Liver (tissue), 9 donors: ENCODE data around the gene ST7. TPM values are rescaled to one million over a fixed set of nuclear protein-coding genes. Genes with fewer than 3 reads are reported as not detected.

Experiments
- DNase-seq: peaks from one replicate; pipeline ENCODE4 v3.0.0-alpha.2; 2017; ENCODE audit warnings: low spot score
- H3K27ac ChIP-seq, 2 donors: one replicate each; pipeline ENCODE4 v1.7.0; 2013; ENCODE audit warnings: inconsistent platforms in 2 of 2, low read length in 2 of 2, control low read depth in 1 of 2, low read depth in 1 of 2, mild to moderate bottlenecking in 1 of 2
- H3K27me3 ChIP-seq, 4 donors: one replicate each; pipeline versions ENCODE4 v1.6.1 to v1.7.0; 2013; ENCODE audit warnings: low read length in 3 of 4, inconsistent platforms in 1 of 4, mild to moderate bottlenecking in 1 of 4, moderate library complexity in 1 of 4; ENCODE audit not compliant: control insufficient read depth in 4 of 4, insufficient read depth in 4 of 4
- H3K36me3 ChIP-seq, 4 donors: one replicate each; pipeline versions ENCODE4 v1.6.1 to v1.7.0; 2013; ENCODE audit warnings: low read length in 3 of 4, mild to moderate bottlenecking in 3 of 4, low read depth in 1 of 4, moderate library complexity in 1 of 4; ENCODE audit not compliant: control insufficient read depth in 4 of 4, insufficient read depth in 3 of 4
- H3K4me1 ChIP-seq, 4 donors: one replicate each; pipeline versions ENCODE4 v1.6.1 to v1.7.0; 2013; ENCODE audit warnings: low read length in 3 of 4, mild to moderate bottlenecking in 3 of 4, moderate library complexity in 1 of 4; ENCODE audit not compliant: control insufficient read depth in 4 of 4, insufficient read depth in 4 of 4
- H3K4me3 ChIP-seq, 3 donors: one replicate each; pipeline versions ENCODE4 v1.6.1 to v1.7.0; 2013; ENCODE audit warnings: low read length in 3 of 3, control low read depth in 1 of 3, low read depth in 1 of 3, mild to moderate bottlenecking in 1 of 3
- H3K9ac ChIP-seq, 2 donors: one replicate each; pipeline ENCODE4 v1.7.0; 2013; ENCODE audit warnings: low read length in 2 of 2, mild to moderate bottlenecking in 2 of 2, moderate library complexity in 2 of 2, control low read depth in 1 of 2, low read depth in 1 of 2
- H3K9me3 ChIP-seq, 4 donors: one replicate each; pipeline versions ENCODE4 v1.6.1 to v1.7.0; 2013; ENCODE audit warnings: low read length in 3 of 4; ENCODE audit not compliant: control insufficient read depth in 4 of 4
- EGR1 ChIP-seq, 2 donors: IDR thresholded peaks; 2 replicates each; pipeline ENCODE4 v1.6.1; 2016 to 2018; ENCODE audit warnings: antibody characterized with exemption in 2 of 2, low read depth in 2 of 2
- FOXA1 ChIP-seq: IDR thresholded peaks from 2 replicates; pipeline ENCODE4 v1.6.1; 2016; ENCODE audit warnings: antibody characterized with exemption
- FOXA2 ChIP-seq: IDR thresholded peaks from 2 replicates; pipeline ENCODE4 v1.6.1; 2016; ENCODE audit warnings: antibody characterized with exemption
- GABPA ChIP-seq, 2 donors: IDR thresholded peaks in 1 of 2; conservative IDR thresholded peaks in 1 of 2; 2 replicates each; pipeline ENCODE4 v1.6.1; 2016; ENCODE audit warnings: antibody characterized with exemption in 2 of 2, mild to moderate bottlenecking in 1 of 2, moderate library complexity in 1 of 2
- HNF4G ChIP-seq: IDR thresholded peaks from 2 replicates; pipeline ENCODE4 v1.6.1; 2016; ENCODE audit warnings: antibody characterized with exemption
- RAD21 ChIP-seq, 2 donors: IDR thresholded peaks; 2 replicates each; pipeline ENCODE4 v1.6.1; 2016; ENCODE audit warnings: antibody characterized with exemption in 2 of 2, mild to moderate bottlenecking in 2 of 2
- RXRA ChIP-seq, 2 donors: IDR thresholded peaks; 2 replicates each; pipeline ENCODE4 v1.6.1; 2017 to 2018; ENCODE audit warnings: antibody characterized with exemption in 2 of 2, mild to moderate bottlenecking in 1 of 2
- SP1 ChIP-seq: IDR thresholded peaks from 2 replicates; pipeline ENCODE4 v1.6.1; 2018; ENCODE audit warnings: antibody characterized with exemption, mild to moderate bottlenecking
- TAF1 ChIP-seq: conservative IDR thresholded peaks from 2 replicates; pipeline ENCODE4 v1.6.1; 2016; ENCODE audit warnings: antibody characterized with exemption, mild to moderate bottlenecking
- YY1 ChIP-seq: IDR thresholded peaks from 2 replicates; pipeline ENCODE4 v1.6.1; 2016; ENCODE audit warnings: antibody characterized with exemption, mild to moderate bottlenecking
- WGBS: extraction: QIAGEN DNeasy Blood & Tissue Kit; methylation state at CpG from one replicate; pipeline ENCODE4 v1.1.7; 2013; 5-methylcytosine and 5-hydroxymethylcytosine counted together
- polyA plus RNA-seq, 2 donors: library from polyadenylated mRNA; stranded (reverse) in 1 of 2; unstranded in 1 of 2; fragments of 200-250 nt in 1 of 2; fragments of >200 nt in 1 of 2; fragmentation: Nextera tagmentation in 1 of 2; extraction: Ambion mirVana in 1 of 2; gene quantifications; one replicate each; pipeline versions ENCODE4 v1.2.1 to v1.2.3, GENCODE V29; 2013 to 2015
- total RNA-seq, 2 donors: library from RNA; depleted of rRNA; stranded (reverse); fragments of >200 nt; gene quantifications; one replicate each; pipeline ENCODE4 v1.2.3, GENCODE V29; 2014
- TF ChIP-seq, protein P1 (sequence below): IDR thresholded peaks from 2 replicates; pipeline ENCODE4 v1.6.1; 2016; ENCODE audit warnings: antibody characterized with exemption
- TF ChIP-seq, protein P2 (sequence below): IDR thresholded peaks from 2 replicates; pipeline ENCODE4 v1.6.1; 2016; ENCODE audit warnings: antibody characterized with exemption
- TF ChIP-seq, protein P3 (sequence below): IDR thresholded peaks from 2 replicates; pipeline ENCODE4 v1.6.1; 2016; ENCODE audit warnings: antibody characterized with exemption, mild to moderate bottlenecking
- TF ChIP-seq, protein P4 (sequence below): fragments of 150-350 bp; IDR thresholded peaks from 2 replicates; pipeline ENCODE4 v1.5.1; 2017; ENCODE audit warnings: improper control_type of control experiment, low read depth, low read length; ENCODE audit not compliant: missing input control
- TF ChIP-seq, protein P5 (sequence below): IDR thresholded peaks from 2 replicates; pipeline ENCODE4 v1.6.1; 2016; ENCODE audit warnings: antibody characterized with exemption
- donor health status: healthy.
- donor health status: healthy.
- donor health status: healthy.
- donor health status: healthy.
- donor health status: healthy.

The ST7 gene
- total and polyA plus RNA-seq, 4 donors, result 13.5 to 30.7 (median 22.6) TPM

- peaks cover 0 to 5% (median 1%) of the 10 kb centered on the region in 4 donors for H3K36me3 ChIP-seq
- WGBS, result 95% methylated on average over 4 of the region's 4 CpGs
- H3K4me3 ChIP-seq, result no peak overlapping the region
- TF ChIP-seq GABPA (IDR thresholded peaks at IDR 0.05 in 1 of 2, conservative IDR thresholded peaks at IDR 0.05 in 1 of 2), result no peak
- TF ChIP-seq EGR1 (IDR thresholded peaks at IDR 0.05; ENCODE audit: low read depth in 2 of 2), result no peak
- TF ChIP-seq SP1, result no peak
- no peak for TF ChIP-seq YY1
- TF ChIP-seq, protein P1, sequence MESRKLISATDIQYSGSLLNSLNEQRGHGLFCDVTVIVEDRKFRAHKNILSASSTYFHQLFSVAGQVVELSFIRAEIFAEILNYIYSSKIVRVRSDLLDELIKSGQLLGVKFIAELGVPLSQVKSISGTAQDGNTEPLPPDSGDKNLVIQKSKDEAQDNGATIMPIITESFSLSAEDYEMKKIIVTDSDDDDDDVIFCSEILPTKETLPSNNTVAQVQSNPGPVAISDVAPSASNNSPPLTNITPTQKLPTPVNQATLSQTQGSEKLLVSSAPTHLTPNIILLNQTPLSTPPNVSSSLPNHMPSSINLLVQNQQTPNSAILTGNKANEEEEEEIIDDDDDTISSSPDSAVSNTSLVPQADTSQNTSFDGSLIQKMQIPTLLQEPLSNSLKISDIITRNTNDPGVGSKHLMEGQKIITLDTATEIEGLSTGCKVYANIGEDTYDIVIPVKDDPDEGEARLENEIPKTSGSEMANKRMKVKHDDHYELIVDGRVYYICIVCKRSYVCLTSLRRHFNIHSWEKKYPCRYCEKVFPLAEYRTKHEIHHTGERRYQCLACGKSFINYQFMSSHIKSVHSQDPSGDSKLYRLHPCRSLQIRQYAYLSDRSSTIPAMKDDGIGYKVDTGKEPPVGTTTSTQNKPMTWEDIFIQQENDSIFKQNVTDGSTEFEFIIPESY, result no peak
- no peak for TF ChIP-seq FOXA1
- no peak for TF ChIP-seq TAF1
- TF ChIP-seq, protein P2, sequence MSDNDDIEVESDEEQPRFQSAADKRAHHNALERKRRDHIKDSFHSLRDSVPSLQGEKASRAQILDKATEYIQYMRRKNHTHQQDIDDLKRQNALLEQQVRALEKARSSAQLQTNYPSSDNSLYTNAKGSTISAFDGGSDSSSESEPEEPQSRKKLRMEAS, result no peak
- TF ChIP-seq, protein P3, sequence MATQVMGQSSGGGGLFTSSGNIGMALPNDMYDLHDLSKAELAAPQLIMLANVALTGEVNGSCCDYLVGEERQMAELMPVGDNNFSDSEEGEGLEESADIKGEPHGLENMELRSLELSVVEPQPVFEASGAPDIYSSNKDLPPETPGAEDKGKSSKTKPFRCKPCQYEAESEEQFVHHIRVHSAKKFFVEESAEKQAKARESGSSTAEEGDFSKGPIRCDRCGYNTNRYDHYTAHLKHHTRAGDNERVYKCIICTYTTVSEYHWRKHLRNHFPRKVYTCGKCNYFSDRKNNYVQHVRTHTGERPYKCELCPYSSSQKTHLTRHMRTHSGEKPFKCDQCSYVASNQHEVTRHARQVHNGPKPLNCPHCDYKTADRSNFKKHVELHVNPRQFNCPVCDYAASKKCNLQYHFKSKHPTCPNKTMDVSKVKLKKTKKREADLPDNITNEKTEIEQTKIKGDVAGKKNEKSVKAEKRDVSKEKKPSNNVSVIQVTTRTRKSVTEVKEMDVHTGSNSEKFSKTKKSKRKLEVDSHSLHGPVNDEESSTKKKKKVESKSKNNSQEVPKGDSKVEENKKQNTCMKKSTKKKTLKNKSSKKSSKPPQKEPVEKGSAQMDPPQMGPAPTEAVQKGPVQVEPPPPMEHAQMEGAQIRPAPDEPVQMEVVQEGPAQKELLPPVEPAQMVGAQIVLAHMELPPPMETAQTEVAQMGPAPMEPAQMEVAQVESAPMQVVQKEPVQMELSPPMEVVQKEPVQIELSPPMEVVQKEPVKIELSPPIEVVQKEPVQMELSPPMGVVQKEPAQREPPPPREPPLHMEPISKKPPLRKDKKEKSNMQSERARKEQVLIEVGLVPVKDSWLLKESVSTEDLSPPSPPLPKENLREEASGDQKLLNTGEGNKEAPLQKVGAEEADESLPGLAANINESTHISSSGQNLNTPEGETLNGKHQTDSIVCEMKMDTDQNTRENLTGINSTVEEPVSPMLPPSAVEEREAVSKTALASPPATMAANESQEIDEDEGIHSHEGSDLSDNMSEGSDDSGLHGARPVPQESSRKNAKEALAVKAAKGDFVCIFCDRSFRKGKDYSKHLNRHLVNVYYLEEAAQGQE, result no peak
- TF ChIP-seq, protein P4, sequence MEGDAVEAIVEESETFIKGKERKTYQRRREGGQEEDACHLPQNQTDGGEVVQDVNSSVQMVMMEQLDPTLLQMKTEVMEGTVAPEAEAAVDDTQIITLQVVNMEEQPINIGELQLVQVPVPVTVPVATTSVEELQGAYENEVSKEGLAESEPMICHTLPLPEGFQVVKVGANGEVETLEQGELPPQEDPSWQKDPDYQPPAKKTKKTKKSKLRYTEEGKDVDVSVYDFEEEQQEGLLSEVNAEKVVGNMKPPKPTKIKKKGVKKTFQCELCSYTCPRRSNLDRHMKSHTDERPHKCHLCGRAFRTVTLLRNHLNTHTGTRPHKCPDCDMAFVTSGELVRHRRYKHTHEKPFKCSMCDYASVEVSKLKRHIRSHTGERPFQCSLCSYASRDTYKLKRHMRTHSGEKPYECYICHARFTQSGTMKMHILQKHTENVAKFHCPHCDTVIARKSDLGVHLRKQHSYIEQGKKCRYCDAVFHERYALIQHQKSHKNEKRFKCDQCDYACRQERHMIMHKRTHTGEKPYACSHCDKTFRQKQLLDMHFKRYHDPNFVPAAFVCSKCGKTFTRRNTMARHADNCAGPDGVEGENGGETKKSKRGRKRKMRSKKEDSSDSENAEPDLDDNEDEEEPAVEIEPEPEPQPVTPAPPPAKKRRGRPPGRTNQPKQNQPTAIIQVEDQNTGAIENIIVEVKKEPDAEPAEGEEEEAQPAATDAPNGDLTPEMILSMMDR, result no peak
- TF ChIP-seq FOXA2, result no peak
- TF ChIP-seq RAD21 (IDR thresholded peaks at IDR 0.05), result no peak
- TF ChIP-seq RXRA (IDR thresholded peaks at IDR 0.05), result no peak
- peaks cover 0 to 1% (median 0%) of the 10 kb centered on the region in 4 donors for H3K9me3 ChIP-seq
- DNase-seq, result no peak
- H3K4me1 ChIP-seq, result no peaks in the 10 kb centered on the region
- H3K9ac ChIP-seq, result no peak overlapping the region
- H3K27ac ChIP-seq, result no peak overlapping the region
- H3K27me3 ChIP-seq, result no peaks in the 10 kb centered on the region
These were observed 277.2 kb downstream of the ST7 start for GRCh38 chr7:117230276-117231046.

DNA sequence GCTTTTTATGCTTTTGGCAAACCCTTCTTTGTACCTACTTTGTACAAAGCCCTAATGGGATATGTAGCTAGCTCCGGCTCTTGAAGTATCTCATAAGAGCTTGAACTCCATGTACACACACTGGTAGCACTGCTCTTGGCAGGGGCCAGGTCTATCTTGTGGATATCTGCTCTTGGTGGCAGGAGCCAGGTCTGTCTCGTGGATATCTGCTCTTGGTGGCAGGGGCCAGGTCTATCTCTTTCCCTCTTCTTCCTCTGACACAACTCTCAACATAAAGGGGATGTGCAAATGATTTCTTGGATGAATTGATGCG is 277.7 kb downstream of the ST7 start:
- H3K27me3 ChIP-seq, result no peaks in the 10 kb centered on the region
- no peak overlapping the region for H3K4me3 ChIP-seq
- peaks cover 0 to 3% (median under 1%) of the 10 kb centered on the region in 4 donors for H3K9me3 ChIP-seq
- no peak overlapping the region for H3K27ac ChIP-seq
- H3K4me1 ChIP-seq, result no peaks in the 10 kb centered on the region
- TF ChIP-seq FOXA1, result no peak
- TF ChIP-seq, protein P2, result no peak
- TF ChIP-seq, protein P5, sequence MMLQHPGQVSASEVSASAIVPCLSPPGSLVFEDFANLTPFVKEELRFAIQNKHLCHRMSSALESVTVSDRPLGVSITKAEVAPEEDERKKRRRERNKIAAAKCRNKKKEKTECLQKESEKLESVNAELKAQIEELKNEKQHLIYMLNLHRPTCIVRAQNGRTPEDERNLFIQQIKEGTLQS, result no peak
- TF ChIP-seq TAF1, result no peak
- TF ChIP-seq, protein P1, result no peak
- no peak for TF ChIP-seq HNF4G
- peaks cover 0 to 5% (median 1%) of the 10 kb centered on the region in 4 donors for H3K36me3 ChIP-seq
- DNase-seq, result no peak
- H3K9ac ChIP-seq, result no peak overlapping the region
- WGBS, result 94% methylated on average over 3 of the region's 3 CpGs
